Measurements from ENCODE around the gene RIPK4. TPM values are rescaled to one million over a fixed set of nuclear protein-coding genes. Genes with fewer than 3 reads are reported as not detected.
"Not testable (repeated sequence)": the region's sequence is repeated elsewhere in the genome, so short reads cannot be mapped to it uniquely, and the experiment has no call there.

The RIPK4 gene
- total and polyA plus RNA-seq, 3 donors from 2014 or later, result 3.9 to 10.2 (median 5.9) TPM

GRCh38 chr21:41786509-41786987, 19.7 kb upstream of the RIPK4 start:
- WGBS, 2 donors, result 64% methylated on average over 13 of the region's 13 CpGs
- Histone ChIP-seq H3K4me1 (no peaks in the 10 kb centered on the region), H3K27ac (no peak overlapping the region), H3K27me3 (no peaks in the 10 kb centered on the region), H3K4me3 (no peak overlapping the region), H3K9me3 (no peaks in the 10 kb centered on the region), H3K36me3 (ENCODE audit: low read depth, missing control alignments) (no peaks in the 10 kb centered on the region)
- no peak for TF ChIP-seq POLR2A (IDR thresholded peaks at IDR 0.05)
- TF ChIP-seq, protein P1, sequence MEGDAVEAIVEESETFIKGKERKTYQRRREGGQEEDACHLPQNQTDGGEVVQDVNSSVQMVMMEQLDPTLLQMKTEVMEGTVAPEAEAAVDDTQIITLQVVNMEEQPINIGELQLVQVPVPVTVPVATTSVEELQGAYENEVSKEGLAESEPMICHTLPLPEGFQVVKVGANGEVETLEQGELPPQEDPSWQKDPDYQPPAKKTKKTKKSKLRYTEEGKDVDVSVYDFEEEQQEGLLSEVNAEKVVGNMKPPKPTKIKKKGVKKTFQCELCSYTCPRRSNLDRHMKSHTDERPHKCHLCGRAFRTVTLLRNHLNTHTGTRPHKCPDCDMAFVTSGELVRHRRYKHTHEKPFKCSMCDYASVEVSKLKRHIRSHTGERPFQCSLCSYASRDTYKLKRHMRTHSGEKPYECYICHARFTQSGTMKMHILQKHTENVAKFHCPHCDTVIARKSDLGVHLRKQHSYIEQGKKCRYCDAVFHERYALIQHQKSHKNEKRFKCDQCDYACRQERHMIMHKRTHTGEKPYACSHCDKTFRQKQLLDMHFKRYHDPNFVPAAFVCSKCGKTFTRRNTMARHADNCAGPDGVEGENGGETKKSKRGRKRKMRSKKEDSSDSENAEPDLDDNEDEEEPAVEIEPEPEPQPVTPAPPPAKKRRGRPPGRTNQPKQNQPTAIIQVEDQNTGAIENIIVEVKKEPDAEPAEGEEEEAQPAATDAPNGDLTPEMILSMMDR (IDR thresholded peaks at IDR 0.05), result no peak
- no peak for DNase-seq
- intact Hi-C loops (cut with DNase I; ENCODE audit: low total_unique reads), result no loop called here

- H3K4me3 ChIP-seq; DNase-seq; H3K27ac ChIP-seq; H3K36me3 ChIP-seq (ENCODE audit: low read depth, missing control alignments); H3K9me3 ChIP-seq; intact Hi-C loops (cut with DNase I; ENCODE audit: low total_unique reads); H3K4me1 ChIP-seq; H3K27me3 ChIP-seq: not testable (repeated sequence)
- WGBS, 2 donors, result 89 to 94% methylated on average over 12 of the region's 12 CpGs
Observed at GRCh38 chr21:41785262-41785661, 18.4 kb upstream of the RIPK4 start.

DNA sequence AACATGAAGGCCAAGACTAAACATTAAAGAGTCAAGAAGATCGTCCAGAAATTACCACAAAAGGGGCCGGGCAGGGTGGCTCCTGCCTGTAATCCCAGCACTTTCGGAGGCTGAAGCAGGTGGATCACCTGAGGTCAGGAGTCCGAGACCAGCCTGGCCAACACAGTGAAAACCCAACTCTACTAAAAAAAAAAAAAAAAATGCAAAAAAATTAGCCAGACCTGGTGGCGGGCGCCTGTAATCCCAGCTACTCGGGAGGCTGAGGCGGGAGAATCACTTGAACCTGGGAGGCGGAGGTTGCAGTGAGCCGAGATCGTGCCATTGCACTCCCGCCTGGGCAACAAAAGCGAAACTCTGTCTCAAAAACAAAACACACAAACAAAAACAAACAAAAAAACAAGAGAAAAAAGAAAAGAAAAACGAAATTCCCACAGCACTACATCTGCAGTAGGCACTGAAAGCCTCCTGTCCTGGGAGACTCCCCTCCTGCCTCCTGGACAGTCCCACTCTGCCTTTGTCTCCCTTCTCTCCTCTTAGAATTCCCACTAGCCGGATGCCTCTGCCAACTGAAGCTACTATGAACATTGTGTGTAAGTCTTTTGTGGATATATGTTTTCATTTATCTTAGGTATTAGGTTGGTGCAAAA, 17.7 kb upstream of the RIPK4 start:
- TF ChIP-seq, protein P1 (IDR thresholded peaks at IDR 0.05), result no peak
- TF ChIP-seq POLR2A (IDR thresholded peaks at IDR 0.05), result no peak
- no peak for DNase-seq
- Histone ChIP-seq H3K27ac (no peak overlapping the region), H3K4me3 (no peak overlapping the region), H3K9me3 (no peaks in the 10 kb centered on the region), H3K4me1 (no peaks in the 10 kb centered on the region), H3K27me3 (no peaks in the 10 kb centered on the region), H3K36me3 (ENCODE audit: low read depth, missing control alignments) (no peaks in the 10 kb centered on the region)
- intact Hi-C loops (cut with DNase I; ENCODE audit: low total_unique reads), result no loop called here
- 91 to 94% methylated on average over 15 of the region's 15 CpGs for WGBS, 2 donors

DNA sequence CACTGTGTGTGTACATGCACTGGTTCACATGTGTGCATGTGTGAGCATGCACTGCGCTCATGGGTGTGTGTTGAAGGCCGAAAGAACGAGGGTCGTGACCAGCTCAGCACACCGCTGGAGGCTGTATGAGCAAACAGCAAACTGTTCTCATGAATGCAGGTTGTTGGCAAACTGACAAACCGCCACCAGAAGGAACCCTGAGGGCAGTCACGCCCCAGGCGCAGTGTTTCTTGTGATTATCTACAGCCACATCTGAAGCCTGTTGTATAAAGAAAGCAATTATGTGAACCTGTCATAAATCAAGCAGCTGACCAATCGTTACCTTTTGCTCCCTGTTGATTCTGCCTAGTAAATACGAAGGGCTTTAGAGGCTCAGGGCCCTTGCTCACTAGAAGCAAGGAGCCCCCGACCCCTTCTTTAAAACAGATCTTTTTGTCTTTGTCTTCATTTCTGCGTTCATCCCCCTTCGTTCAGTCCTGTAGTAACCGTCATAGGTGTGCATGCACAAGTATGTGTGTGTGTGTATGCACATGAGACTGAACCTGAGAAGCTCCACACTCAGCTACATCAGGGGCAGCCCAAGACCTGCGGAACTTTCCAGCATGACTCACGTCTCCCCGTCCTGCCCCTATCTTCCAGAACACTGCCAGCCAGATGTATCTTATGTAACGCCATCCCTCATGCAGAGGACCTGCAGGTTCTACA, 16.8 kb upstream of the RIPK4 start:
- Histone ChIP-seq H3K36me3 (ENCODE audit: low read depth, missing control alignments) (no peaks in the 10 kb centered on the region), H3K27ac (no peak overlapping the region), H3K4me1 (no peaks in the 10 kb centered on the region), H3K27me3 (no peaks in the 10 kb centered on the region), H3K4me3 (no peak overlapping the region), H3K9me3 (no peaks in the 10 kb centered on the region)
- WGBS, 2 donors, result 57 to 80% methylated on average over 17 to 18 of the region's 18 CpGs
- no peak for DNase-seq
- intact Hi-C loops (cut with DNase I; ENCODE audit: low total_unique reads), result no loop called here
- TF ChIP-seq, protein P1 (IDR thresholded peaks at IDR 0.05), result no peak
- TF ChIP-seq POLR2A (IDR thresholded peaks at IDR 0.05), result no peak

DNA sequence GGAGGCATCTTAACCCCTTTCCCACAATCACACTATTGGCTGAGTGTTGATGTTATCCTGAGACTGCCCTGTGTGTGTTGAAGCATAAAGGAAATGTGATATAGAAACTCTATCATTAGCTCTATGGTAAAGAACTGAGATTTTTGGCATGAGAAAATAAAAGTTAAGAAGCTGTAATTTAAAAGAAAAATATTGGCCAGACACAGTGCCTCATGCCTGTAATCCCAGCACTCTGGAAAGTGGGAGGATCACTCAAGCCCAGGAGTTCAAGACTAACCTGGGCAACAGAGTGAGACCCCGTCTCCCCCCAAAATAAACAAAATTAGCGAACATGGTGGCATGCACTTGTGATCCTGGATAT, 14.2 kb upstream of the RIPK4 start:
- Histone ChIP-seq H3K36me3 (ENCODE audit: low read depth, missing control alignments) (no peaks in the 10 kb centered on the region), H3K4me3 (no peak overlapping the region), H3K27me3 (no peaks in the 10 kb centered on the region), H3K4me1 (no peaks in the 10 kb centered on the region), H3K27ac (no peak overlapping the region), H3K9me3 (no peaks in the 10 kb centered on the region)
- intact Hi-C loops (cut with DNase I; ENCODE audit: low total_unique reads), result no loop called here
- TF ChIP-seq, protein P1 (IDR thresholded peaks at IDR 0.05), result no peak
- TF ChIP-seq POLR2A (IDR thresholded peaks at IDR 0.05), result no peak
- WGBS, 2 donors, result 81% methylated on average over 2 of the region's 2 CpGs
- DNase-seq, result no peak

Data from testis (tissue), 3 donors.